H1 (cell line): Measurements from ENCODE around the gene IFT20. TPM values are rescaled to one million over a fixed set of nuclear protein-coding genes. Genes with fewer than 3 reads are reported as not detected.

Source experiments
- CTCF ChIA-PET: fragments of 300-600 bp; sonication (Branson Sonifier 250); formaldehyde crosslinking; loops from one replicate; lab custom pipeline; 2021; ENCODE audit not compliant: partially characterized antibody; lab: Charles Lee
- POLR2A ChIA-PET: fragments of 300-600 bp; sonication (Branson Sonifier 250); formaldehyde crosslinking; loops from one replicate; lab custom pipeline; 2021; ENCODE audit warnings: inconsistent platforms; ENCODE audit not compliant: partially characterized antibody; lab: Charles Lee
- DNase-seq, 2 experiments: peaks; one replicate each; pipeline versions ENCODE4 v3.0.0 to v3.0.0-alpha.2; 2010 to 2022; ENCODE audit warnings: low spot score in 2 of 2, low read depth in 1 of 2, mixed read lengths in 1 of 2
- FAIRE-seq: peaks from 2 replicates; lab custom pipeline; 2011; peaks lifted over from hg19 to GRCh38; lab: Jason Lieb, UNC
- H2AFZ ChIP-seq: 2 replicates; pipeline ENCODE4 v1.8.1; 2012; ENCODE audit warnings: low read length, inconsistent platforms
- H2AK5ac ChIP-seq: 2 replicates; pipeline ENCODE4 v1.6.1; 2013; ENCODE audit warnings: low read depth, low read length
- H2BK120ac ChIP-seq: replicated peaks from 2 replicates; pipeline ENCODE3; 2013; ENCODE audit warnings: low read depth, low read length, inconsistent platforms
- H2BK12ac ChIP-seq: 2 replicates; pipeline ENCODE4 v1.6.1; 2013; ENCODE audit warnings: low read depth, low read length
- H2BK15ac ChIP-seq: 2 replicates; pipeline ENCODE4 v1.6.1; 2013; ENCODE audit warnings: low read length
- H2BK20ac ChIP-seq: 2 replicates; pipeline ENCODE4 v1.6.1; 2013; ENCODE audit warnings: low read length
- H2BK5ac ChIP-seq: 2 replicates; pipeline ENCODE4 v1.6.1; 2013; ENCODE audit warnings: low read depth, low read length
- H3K14ac ChIP-seq: 2 replicates; pipeline ENCODE4 v1.6.1; 2013; ENCODE audit warnings: inconsistent platforms; ENCODE audit not compliant: insufficient read length
- H3K18ac ChIP-seq: 2 replicates; pipeline ENCODE4 v1.6.1; 2013; ENCODE audit warnings: low read length; ENCODE audit errors: extremely low read depth
- H3K23ac ChIP-seq: 2 replicates; pipeline ENCODE4 v1.6.1; 2013; ENCODE audit warnings: inconsistent platforms; ENCODE audit not compliant: insufficient read length
- H3K23me2 ChIP-seq: 2 replicates; pipeline ENCODE4 v1.6.1; 2013; ENCODE audit warnings: low read depth, low read length
- H3K27ac ChIP-seq: 2 replicates; pipeline ENCODE4 v1.6.1; 2011; ENCODE audit warnings: low read depth, low read length, inconsistent platforms
- H3K27me3 ChIP-seq, 4 experiments: replicated peaks in 1 of 4; 1 replicate in 1 of 4; 2 replicates in 3 of 4; pipeline versions ENCODE4 v1.6.1 to v1.8.1; 2011 to 2013; ENCODE audit warnings: low read length in 3 of 4, mild to moderate bottlenecking in 3 of 4, inconsistent platforms in 2 of 4, mixed read lengths in 2 of 4, moderate library complexity in 1 of 4; ENCODE audit not compliant: control insufficient read depth in 3 of 4, insufficient read depth in 3 of 4; ENCODE audit errors: extremely low read depth in 1 of 4
- H3K36me3 ChIP-seq, 4 experiments: 2 replicates each; pipeline versions ENCODE4 v1.6.1 to v1.8.1; 2011 to 2013; ENCODE audit warnings: mild to moderate bottlenecking in 4 of 4, low read length in 3 of 4, moderate library complexity in 2 of 4, control low read depth in 1 of 4, inconsistent platforms in 1 of 4; ENCODE audit not compliant: insufficient read depth in 4 of 4, control insufficient read depth in 2 of 4
- H3K4ac ChIP-seq: replicated peaks from 2 replicates; pipeline ENCODE3; 2013; ENCODE audit warnings: low read length, low read depth, mixed read lengths, inconsistent platforms; ENCODE audit not compliant: insufficient read length
- H3K4me1 ChIP-seq, 4 experiments: replicated peaks in 1 of 4; 1 replicate in 1 of 4; 2 replicates in 3 of 4; pipeline versions ENCODE4 v1.6.1 to v1.8.1; 2011 to 2013; ENCODE audit warnings: low read length in 3 of 4, inconsistent platforms in 2 of 4, mixed read lengths in 1 of 4; ENCODE audit not compliant: insufficient read depth in 4 of 4, control insufficient read depth in 3 of 4
- H3K4me2 ChIP-seq, 2 experiments: 2 replicates each; pipeline versions ENCODE4 v1.6.1 to v1.8.1; 2011 to 2013; ENCODE audit warnings: low read depth in 2 of 2, low read length in 2 of 2, control low read depth in 1 of 2, inconsistent platforms in 1 of 2, mild to moderate bottlenecking in 1 of 2; ENCODE audit not compliant: insufficient read depth in 1 of 2
- H3K4me3 ChIP-seq, 4 experiments: fragments of 200-600, 300-600 bp in 1 of 4; sonication (generic), shearing (Covaris generic), sonication (Bioruptor Twin) in 1 of 4; 2 replicates each; pipeline versions ENCODE4 v1.5.1 to v1.8.1; 2011 to 2016; ENCODE audit warnings: low read length in 4 of 4, low read depth in 3 of 4, control low read depth in 2 of 4, inconsistent platforms in 2 of 4, mild to moderate bottlenecking in 2 of 4, mixed read lengths in 1 of 4, moderate library complexity in 1 of 4; ENCODE audit not compliant: insufficient read depth in 2 of 4; ENCODE audit errors: extremely low read depth in 1 of 4
- H3K56ac ChIP-seq: replicated peaks from 2 replicates; pipeline ENCODE3; 2013; ENCODE audit warnings: low read depth, mild to moderate bottlenecking, mixed read lengths, low read length, inconsistent platforms; ENCODE audit not compliant: insufficient read length
- H3K79me1 ChIP-seq: 2 replicates; pipeline ENCODE4 v1.6.1; 2013; ENCODE audit warnings: low read depth, low read length, control low read depth
- H3K79me2 ChIP-seq, 2 experiments: 2 replicates each; pipeline versions ENCODE4 v1.6.1 to v1.8.1; 2012 to 2013; ENCODE audit warnings: low read length in 2 of 2, mild to moderate bottlenecking in 2 of 2, inconsistent platforms in 1 of 2; ENCODE audit not compliant: insufficient read depth in 2 of 2, control insufficient read depth in 1 of 2
- H3K9ac ChIP-seq, 4 experiments: replicated peaks in 1 of 4; 1 replicate in 1 of 4; 2 replicates in 3 of 4; pipeline versions ENCODE4 v1.6.1 to v1.8.1; 2011 to 2013; ENCODE audit warnings: low read depth in 3 of 4, low read length in 3 of 4, control low read depth in 2 of 4, mild to moderate bottlenecking in 2 of 4, moderate library complexity in 2 of 4, inconsistent platforms in 1 of 4; ENCODE audit errors: extremely low read depth in 1 of 4
- H3K9me3 ChIP-seq, 2 experiments: 2 replicates each; pipeline versions ENCODE4 v1.6.1 to v1.8.1; 2012 to 2013; ENCODE audit warnings: mild to moderate bottlenecking in 2 of 2, moderate library complexity in 2 of 2, control low read depth in 1 of 2, inconsistent platforms in 1 of 2, low read depth in 1 of 2, low read length in 1 of 2, mixed read lengths in 1 of 2; ENCODE audit not compliant: insufficient read depth in 2 of 2
- H4K20me1 ChIP-seq, 2 experiments: replicated peaks in 1 of 2; 2 replicates each; pipeline versions ENCODE3 to v1.8.1; 2011 to 2013; ENCODE audit warnings: inconsistent platforms in 2 of 2, low read length in 2 of 2, mild to moderate bottlenecking in 1 of 2; ENCODE audit not compliant: insufficient read depth in 2 of 2, control insufficient read depth in 1 of 2
- H4K5ac ChIP-seq: 2 replicates; pipeline ENCODE4 v1.6.1; 2013; ENCODE audit warnings: low read length, low read depth, mixed read lengths, inconsistent platforms; ENCODE audit not compliant: insufficient read length
- H4K8ac ChIP-seq: 2 replicates; pipeline ENCODE4 v1.8.0; 2013; ENCODE audit warnings: mild to moderate bottlenecking, moderate library complexity, low read length, inconsistent platforms; ENCODE audit not compliant: insufficient read depth; ENCODE audit errors: extremely low read depth
- H4K91ac ChIP-seq: replicated peaks from 2 replicates; pipeline ENCODE3; 2013; ENCODE audit warnings: low read length, mixed read lengths, inconsistent platforms; ENCODE audit not compliant: insufficient read length
- CREB1 ChIP-seq: IDR thresholded peaks from 2 replicates; pipeline ENCODE4 v1.6.1; 2012; ENCODE audit warnings: inconsistent platforms
- EGR1 ChIP-seq: IDR thresholded peaks from 2 replicates; pipeline ENCODE4 v1.6.1; 2011; ENCODE audit warnings: low read depth, low read length, borderline replicate concordance
- KDM4A ChIP-seq: IDR thresholded peaks from one replicate; pipeline ENCODE4 v1.7.1; 2012; ENCODE audit warnings: low read depth, mild to moderate bottlenecking, moderate library complexity, low read length, inconsistent platforms; ENCODE audit not compliant: severe bottlenecking
- PHF8 ChIP-seq: fragments of 200-600 bp; sonication (generic); conservative IDR thresholded peaks from 2 replicates; pipeline ENCODE4 v1.7.1; 2012; ENCODE audit warnings: low read depth, mild to moderate bottlenecking, inconsistent platforms, low read length, moderate library complexity
- RNF2 ChIP-seq: fragments of 200-900, 300-1000 bp; sonication (generic); IDR thresholded peaks from 2 replicates; pipeline ENCODE4 v1.7.1; 2016; ENCODE audit warnings: borderline replicate concordance, low read depth, mild to moderate bottlenecking, antibody characterized with exemption, low read length; ENCODE audit not compliant: poor library complexity, severe bottlenecking; ENCODE audit errors: missing control alignments
- RXRA ChIP-seq: IDR thresholded peaks from 2 replicates; pipeline ENCODE4 v1.6.1; 2011; ENCODE audit warnings: low read depth, mild to moderate bottlenecking, low read length, moderate library complexity; ENCODE audit not compliant: insufficient read depth
- SIRT6 ChIP-seq: IDR thresholded peaks from one replicate; pipeline ENCODE4 v1.7.1; 2012; ENCODE audit warnings: low read length, inconsistent platforms
- SP4 ChIP-seq: IDR thresholded peaks from 2 replicates; pipeline ENCODE4 v1.6.1; 2012; ENCODE audit warnings: low read length, inconsistent platforms
- SUZ12 ChIP-seq: fragments of 200-600 bp; sonication (generic); IDR thresholded peaks from 2 replicates; pipeline ENCODE4 v1.6.1; 2012; ENCODE audit warnings: mild to moderate bottlenecking, inconsistent platforms, low read length, moderate library complexity, mixed read lengths
- WGBS, 2 experiments: shearing (Covaris generic) in 1 of 2; methylation state at CpG; one replicate each; pipeline versions ENCODE4 v1.1.6 to v1.1.7; 2013 to 2015; ENCODE audit warnings: low lambda C conversion rate in 2 of 2, mixed read lengths in 2 of 2, inconsistent platforms in 1 of 2, low coverage in 1 of 2, missing lambda C conversion rate in 1 of 2; ENCODE audit not compliant: insufficient replicate concordance in 2 of 2, insufficient coverage in 1 of 2, insufficient read length in 1 of 2; ENCODE audit errors: extremely low coverage in 1 of 2, missing lambda C conversion rate in 1 of 2; 5-methylcytosine and 5-hydroxymethylcytosine counted together
- polyA plus RNA-seq, 7 experiments: library from polyadenylated mRNA; depleted of rRNA in 3 of 7; stranded (reverse) in 5 of 7; unstranded in 2 of 7; fragments of >200 nt in 5 of 7; fragments of 200-250 nt in 2 of 7; gene quantifications; 1 replicate in 5 of 7; 2 replicates in 1 of 7; 4 replicates in 1 of 7; pipeline versions ENCODE4 v1.2.1 to v1.2.3, GENCODE V29; 2011 to 2013; ENCODE audit warnings: missing spikeins in 2 of 7, mixed read lengths in 2 of 7
- total RNA-seq: library from RNA; stranded (reverse); fragmentation: NEBNext Ultra II Directional; extraction: Animal tissue kit (Norgen Biotek cat#: 25700); gene quantifications from 2 replicates; pipeline ENCODE4 v1.2.1, GENCODE V29; 2021
- TF ChIP-seq, protein P1 (sequence below): IDR thresholded peaks from 2 replicates; pipeline ENCODE4 v1.6.1; 2011; ENCODE audit warnings: low read depth, mild to moderate bottlenecking, low read length; ENCODE audit not compliant: insufficient read depth

IFT20 gene
- total and polyA plus RNA-seq, 2 of the 8 experiments (the other 6 are each of a cell fraction or from before 2014, with no cell fraction given), result 9.0 to 21.0 TPM

DNA sequence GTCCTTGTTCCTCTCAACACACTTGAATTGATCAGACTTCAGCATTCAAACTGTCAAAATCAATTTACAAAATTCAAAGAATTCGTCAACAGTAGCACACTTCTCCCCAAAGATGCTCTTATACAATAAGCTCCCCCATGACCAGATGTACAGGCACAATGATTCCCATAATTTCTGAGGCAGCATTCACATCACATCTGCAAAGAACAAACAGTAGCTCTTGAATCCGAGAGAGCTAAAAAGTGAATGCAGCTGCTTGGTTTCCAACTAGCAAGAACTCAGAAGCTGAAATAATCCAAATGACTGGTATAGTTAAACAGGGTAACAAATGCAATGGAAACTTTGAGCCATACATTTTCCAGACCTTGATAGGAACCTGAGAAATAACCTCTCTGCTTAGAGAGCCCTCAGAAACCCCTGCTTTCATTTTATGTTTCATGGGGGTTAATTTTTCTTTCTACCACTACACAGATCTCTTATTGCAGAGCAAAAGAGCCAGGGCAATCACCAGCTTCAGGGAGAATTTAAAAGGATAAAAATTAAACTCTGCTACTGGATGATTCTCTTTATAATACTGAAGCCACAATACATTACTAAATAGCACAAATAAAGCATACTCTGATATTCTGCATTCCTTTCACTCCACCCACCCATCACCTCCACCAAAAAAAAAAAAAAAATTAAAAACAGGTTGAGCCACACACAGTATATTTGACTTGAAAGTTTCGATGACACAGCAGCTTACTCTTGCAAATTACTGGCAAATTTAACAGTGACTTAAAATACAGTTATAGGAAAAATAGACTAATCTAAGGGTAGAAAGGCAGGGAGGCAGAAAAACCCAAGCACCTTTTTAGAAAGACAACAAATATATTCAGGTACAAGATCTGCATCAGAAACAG, 39.3 kb downstream of the IFT20 start:
- H3K4ac ChIP-seq, result no peak overlapping the region
- no peak overlapping the region for H4K5ac ChIP-seq
- no peak overlapping the region for H3K23ac ChIP-seq
- no peak overlapping the region for H2BK12ac ChIP-seq
- 80% methylated on average over 3 of the region's 3 CpGs; no CpG with 5 or more reads in 1 of the 2 experiments for WGBS, 2 experiments
- no peak overlapping the region for H2AFZ ChIP-seq
- H3K27ac ChIP-seq, result no peak overlapping the region
- H3K56ac ChIP-seq, result no peak overlapping the region
- H3K27me3 ChIP-seq, result no peaks in the 10 kb centered on the region
- no peak overlapping the region for H2BK120ac ChIP-seq
- no peak overlapping the region for H3K4me3 ChIP-seq
- CTCF ChIA-PET, result interaction anchor here (0.6 kb wide), 1 partner anchor 181 kb away, joined by 3 read pairs; no protein-coding TSS in a partner anchor
- H3K9ac ChIP-seq, result no peak overlapping the region
- TF ChIP-seq SP4, result no peak
- TF ChIP-seq EGR1, result no peak
- no peak for TF ChIP-seq CREB1
- no peak for TF ChIP-seq RNF2
- no peak for TF ChIP-seq SIRT6
- no peak for TF ChIP-seq RXRA
- TF ChIP-seq SUZ12, result no peak
- no peak for TF ChIP-seq KDM4A
- TF ChIP-seq, protein P1, sequence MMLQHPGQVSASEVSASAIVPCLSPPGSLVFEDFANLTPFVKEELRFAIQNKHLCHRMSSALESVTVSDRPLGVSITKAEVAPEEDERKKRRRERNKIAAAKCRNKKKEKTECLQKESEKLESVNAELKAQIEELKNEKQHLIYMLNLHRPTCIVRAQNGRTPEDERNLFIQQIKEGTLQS, result no peak
- no peak for TF ChIP-seq PHF8
- no peak overlapping the region for H2BK5ac ChIP-seq
- H3K36me3 ChIP-seq, result no peaks in the 10 kb centered on the region
- no peaks in the 10 kb centered on the region for H3K79me1 ChIP-seq
- no peaks in the 10 kb centered on the region for H3K79me2 ChIP-seq
- DNase-seq, result no peak
- no peak overlapping the region for H3K14ac ChIP-seq
- H3K23me2 ChIP-seq, result no peaks in the 10 kb centered on the region
- H2AK5ac ChIP-seq, result no peak overlapping the region
- H3K4me2 ChIP-seq, result no peak overlapping the region
- no peaks in the 10 kb centered on the region for H3K9me3 ChIP-seq
- no peak for FAIRE-seq
- H4K91ac ChIP-seq, result no peak overlapping the region
- H2BK20ac ChIP-seq, result no peak overlapping the region
- H4K8ac ChIP-seq, result no peak overlapping the region
- POLR2A ChIA-PET, result interaction anchor here (1.4 kb wide), 1 partner anchor 15 kb away, joined by 4 read pairs; no protein-coding TSS in a partner anchor
- H4K20me1 ChIP-seq, result no peaks in the 10 kb centered on the region
- H3K4me1 ChIP-seq, result no peaks in the 10 kb centered on the region
- no peak overlapping the region for H3K18ac ChIP-seq
- no peak overlapping the region for H2BK15ac ChIP-seq
